KOPT-K1 (cell line): ENCODE measurements around the gene MYO6.

ENCODE experiments used
- H3K27ac ChIP-seq: fragments of 200-600 bp; sonication (generic); 2 replicates; pipeline ENCODE4 v1.5.1; 2016; ENCODE audit warnings: antibody characterized with exemption, mild to moderate bottlenecking, low read depth, low read length; ENCODE audit not compliant: poor library complexity, severe bottlenecking
- H3K36me3 ChIP-seq: fragments of 200-600 bp; sonication (generic); 2 replicates; pipeline ENCODE4 v1.5.1; 2017; ENCODE audit warnings: antibody characterized with exemption, mild to moderate bottlenecking, low read length, moderate library complexity; ENCODE audit not compliant: insufficient read depth
- H3K9me3 ChIP-seq: fragments of 200-600 bp; sonication (generic); 2 replicates; pipeline ENCODE4 v1.5.1; 2017; ENCODE audit warnings: antibody characterized with exemption, low read length, mild to moderate bottlenecking; ENCODE audit not compliant: insufficient read depth, poor library complexity, severe bottlenecking

MYO6 gene

GRCh38 chr6:75968143-75968542 is 219.1 kb downstream of the MYO6 start:
- Histone ChIP-seq H3K27ac (no peak overlapping the region), H3K36me3 (no peaks in the 10 kb centered on the region), H3K9me3 (no peaks in the 10 kb centered on the region)
